IMR-90 (cell line): ENCODE data around the gene TRPM3. TPM values are rescaled to one million over a fixed set of nuclear protein-coding genes. Genes with fewer than 3 reads are reported as not detected.
A peak's percentile ranks its signal among the peaks of the same experiment; 100 is the strongest.

Experiments used
- ATAC-seq: fragments of 200-7000 bp; cut with Tn5 transposase; 2 replicates; pipeline ENCODE4 v1.9.1; 2020; ENCODE audit warnings: low read depth, mild to moderate bottlenecking, moderate library complexity
- BruUV-seq: library from RNA; stranded (reverse); fragments of 400-500 nt; replicated peaks from 2 replicates; lab custom pipeline; 2021; lab: Mats Ljungman, UMichigan
- CTCF ChIA-PET: fragments of 300-600 bp; formaldehyde crosslinking; extraction: SDS; loops from one replicate; lab custom pipeline; 2021; ENCODE audit warnings: antibody characterized with exemption; lab: Yijun Ruan, JAX
- POLR2A ChIA-PET: fragments of 300-600 bp; sonication (Branson Sonifier 250); formaldehyde crosslinking; loops from one replicate; lab custom pipeline; 2022; ENCODE audit warnings: antibody characterized with exemption; ENCODE audit not compliant: unreplicated experiment; lab: Charles Lee
- DNase-seq: peaks from one replicate; pipeline ENCODE4 v3.0.0; 2013
- H2AFZ ChIP-seq: replicated peaks from 2 replicates; pipeline ENCODE3; 2013; ENCODE audit warnings: low read length, mild to moderate bottlenecking; ENCODE audit not compliant: poor library complexity
- H2AK5ac ChIP-seq: 2 replicates; pipeline ENCODE4 v1.6.1; 2013; ENCODE audit warnings: low read depth, low read length, inconsistent platforms
- H2AK9ac ChIP-seq: replicated peaks from 2 replicates; pipeline ENCODE3; 2013; ENCODE audit warnings: mild to moderate bottlenecking, low read depth, low read length, moderate library complexity; ENCODE audit not compliant: poor library complexity
- H2BK120ac ChIP-seq: 2 replicates; pipeline ENCODE4 v1.6.1; 2013; ENCODE audit warnings: low read depth, low read length, inconsistent platforms
- H2BK15ac ChIP-seq: 3 replicates; pipeline ENCODE4 v1.6.1; 2013; ENCODE audit warnings: low read depth, low read length, inconsistent platforms
- H2BK20ac ChIP-seq: 2 replicates; pipeline ENCODE4 v1.6.1; 2013; ENCODE audit warnings: low read depth, mild to moderate bottlenecking, inconsistent platforms, low read length, moderate library complexity
- H2BK5ac ChIP-seq: 2 replicates; pipeline ENCODE4 v1.6.1; 2013; ENCODE audit warnings: mild to moderate bottlenecking, low read depth, low read length, inconsistent platforms; ENCODE audit not compliant: poor library complexity, severe bottlenecking
- H3K14ac ChIP-seq: replicated peaks from 2 replicates; pipeline ENCODE4 v1.6.1; 2013; ENCODE audit warnings: low read depth, low read length, inconsistent platforms
- H3K18ac ChIP-seq: 2 replicates; pipeline ENCODE4 v1.6.1; 2013; ENCODE audit warnings: low read depth, low read length, control low read depth
- H3K23ac ChIP-seq: 2 replicates; pipeline ENCODE4 v1.6.1; 2013; ENCODE audit warnings: low read depth, low read length, inconsistent platforms
- H3K27ac ChIP-seq: 2 replicates; pipeline ENCODE4 v1.5.1; 2013; ENCODE audit warnings: mild to moderate bottlenecking, control low read depth, low read length; ENCODE audit not compliant: insufficient read depth
- H3K27me3 ChIP-seq: 2 replicates; pipeline ENCODE4 v1.6.1; 2013; ENCODE audit warnings: low read length; ENCODE audit not compliant: control insufficient read depth, insufficient read depth
- H3K36me3 ChIP-seq: 2 replicates; pipeline ENCODE4 v1.6.1; 2013; ENCODE audit warnings: low read length, mixed read lengths; ENCODE audit not compliant: control insufficient read depth, insufficient read depth
- H3K4ac ChIP-seq: 2 replicates; pipeline ENCODE4 v1.6.1; 2013; ENCODE audit warnings: low read depth, low read length, inconsistent platforms
- H3K4me1 ChIP-seq: 2 replicates; pipeline ENCODE4 v1.6.1; 2013; ENCODE audit warnings: low read length, mixed read lengths; ENCODE audit not compliant: control insufficient read depth, insufficient read depth
- H3K4me2 ChIP-seq: 2 replicates; pipeline ENCODE4 v1.6.1; 2013; ENCODE audit warnings: low read depth, mild to moderate bottlenecking, control low read depth, low read length, moderate library complexity
- H3K4me3 ChIP-seq: 2 replicates; pipeline ENCODE4 v1.5.1; 2013; ENCODE audit warnings: low read depth, mild to moderate bottlenecking, control low read depth, low read length, moderate library complexity; ENCODE audit not compliant: insufficient read depth
- H3K56ac ChIP-seq: 2 replicates; pipeline ENCODE4 v1.6.1; 2013; ENCODE audit warnings: low read length, inconsistent platforms; ENCODE audit not compliant: insufficient read depth; ENCODE audit errors: extremely low read depth
- H3K79me1 ChIP-seq, 2 experiments: 2 replicates each; pipeline ENCODE4 v1.6.1; 2013; ENCODE audit warnings: low read length in 2 of 2, inconsistent platforms in 1 of 2, low read depth in 1 of 2
- H3K9ac ChIP-seq: 2 replicates; pipeline ENCODE4 v1.6.1; 2013; ENCODE audit warnings: low read depth, low read length, control low read depth
- H3K9me1 ChIP-seq: 2 replicates; pipeline ENCODE4 v1.6.1; 2013; ENCODE audit warnings: low read length, inconsistent platforms; ENCODE audit not compliant: insufficient read depth
- H3K9me3 ChIP-seq: 2 replicates; pipeline ENCODE4 v1.6.1; 2013; ENCODE audit warnings: low read length; ENCODE audit not compliant: control insufficient read depth, insufficient read depth
- H4K20me1 ChIP-seq: 2 replicates; pipeline ENCODE4 v1.6.1; 2013; ENCODE audit warnings: low read length, inconsistent platforms; ENCODE audit not compliant: insufficient read depth
- H4K5ac ChIP-seq: 2 replicates; pipeline ENCODE4 v1.6.1; 2013; ENCODE audit warnings: mild to moderate bottlenecking, low read depth, low read length, control low read depth
- H4K8ac ChIP-seq, 2 experiments: 2 replicates each; pipeline ENCODE4 v1.6.1; 2013; ENCODE audit warnings: low read depth in 2 of 2, low read length in 2 of 2, control low read depth in 1 of 2, inconsistent platforms in 1 of 2
- H4K91ac ChIP-seq: 2 replicates; pipeline ENCODE4 v1.6.1; 2013; ENCODE audit warnings: low read depth, low read length, inconsistent platforms; ENCODE audit not compliant: insufficient read depth
- RCOR1 ChIP-seq: IDR thresholded peaks from 2 replicates; pipeline ENCODE4 v1.6.1; 2012; ENCODE audit warnings: mild to moderate bottlenecking, low read length, improper control_type of control experiment; ENCODE audit not compliant: insufficient replicate concordance
- WGBS, 2 experiments: methylation state at CpG; one replicate each; pipeline versions ENCODE4 v1.1.5 to v1.1.7; 2013; ENCODE audit warnings: missing lambda C conversion rate in 2 of 2; ENCODE audit not compliant: insufficient read length in 1 of 2; ENCODE audit errors: extremely low coverage in 2 of 2; 5-methylcytosine and 5-hydroxymethylcytosine counted together
- dilution Hi-C: fragments of 300-500 bp; cut with HindIII; formaldehyde crosslinking; loops from one replicate; pipeline ENCODE4 v1.14.3; 2018; ENCODE audit warnings: low sequenced_read_pairs; ENCODE audit not compliant: unreplicated experiment
- in situ Hi-C: fragments of 300-500 bp; cut with MboI; formaldehyde crosslinking; loops from 3 replicates; pipeline ENCODE4 v1.14.3; 2019; ENCODE audit warnings: low sequenced_read_pairs, inconsistent platforms, mixed read lengths
- intact Hi-C: fragments of 100-400 bp; cut with micrococcal nuclease; formaldehyde crosslinking; loops from 2 replicates; pipeline ENCODE4 v1.10.0; 2022
- polyA plus RNA-seq, 3 experiments: library from polyadenylated mRNA; depleted of rRNA; stranded (reverse); fragments of >200 nt; gene quantifications; 2 replicates each; pipeline ENCODE4 v1.2.3, GENCODE V29; 2012; ENCODE audit warnings: low replicate concordance in 1 of 3
- total RNA-seq: library from RNA; depleted of rRNA; stranded (reverse); fragments of >200 nt; gene quantifications from 2 replicates; pipeline ENCODE4 v1.2.3, GENCODE V29; 2012
- TF ChIP-seq, protein P1 (sequence below): fragments of 150-350 bp; IDR thresholded peaks from 2 replicates; pipeline ENCODE4 v1.6.1; 2016; ENCODE audit warnings: low read depth, mild to moderate bottlenecking, low read length, moderate library complexity, borderline replicate concordance
- TF ChIP-seq, protein P2 (sequence below): conservative IDR thresholded peaks from 2 replicates; pipeline ENCODE4 v1.5.1; 2012; ENCODE audit warnings: mild to moderate bottlenecking, low read depth, low read length, improper control_type of control experiment

TRPM3 gene
- total and polyA plus RNA-seq, 2 of the 4 experiments (the other 2 are of a cell fraction), result not detected

DNA sequence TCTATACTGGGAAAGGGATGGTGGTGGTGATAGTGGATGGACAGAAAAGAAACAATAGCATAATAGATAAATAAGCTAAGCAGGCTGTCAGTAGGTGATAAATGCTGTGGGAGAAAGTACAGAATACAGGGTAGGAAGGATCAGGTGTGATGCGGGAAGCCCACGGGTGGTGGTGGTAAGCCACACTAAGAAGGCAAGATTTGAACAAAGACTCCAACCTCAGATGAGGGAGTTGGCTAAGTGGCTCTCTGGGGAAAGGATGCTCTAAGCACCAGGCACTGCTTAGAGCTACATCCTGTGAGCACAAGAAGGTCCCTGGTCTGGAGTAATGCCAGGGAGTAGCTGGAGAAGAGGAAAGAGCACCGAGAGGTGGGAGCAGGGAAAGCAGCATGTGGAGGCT lies 555.4 kb downstream of the TRPM3 start:
- Histone ChIP-seq H3K27me3 (no peaks in the 10 kb centered on the region), H3K9ac (no peak overlapping the region), H3K18ac (no peak overlapping the region; the same call in 1 of the 2 replicates), H2BK120ac (no peak overlapping the region), H3K4me3 (no peak overlapping the region), H4K5ac (no peak overlapping the region; the same call in 1 of the 2 replicates), H3K4me1 (peaks cover 24% of the 10 kb centered on the region), H3K23ac (no peak overlapping the region), H2AFZ (no peak overlapping the region), H3K79me1 (no peaks in the 10 kb centered on the region), H2BK15ac (no peak overlapping the region; the same call in 2 of the 3 replicates), H2AK5ac (peak overlapping the region; percentile 2; the same call in 1 of the 2 replicates), H3K56ac (no peak overlapping the region), H3K14ac (no peak overlapping the region), H4K20me1 (no peaks in the 10 kb centered on the region), H3K9me3 (no peaks in the 10 kb centered on the region), H4K8ac (no peak overlapping the region), H3K4me2 (no peak overlapping the region), H2BK20ac (peak overlapping the region; percentile 8; the same call in 1 of the 2 replicates), H2AK9ac (no peak overlapping the region), H3K9me1 (peaks cover 20% of the 10 kb centered on the region), H3K27ac (no peak overlapping the region), H4K91ac (0 out of 2 replicates have a peak overlapping the region, but pooled peaks have one; percentile 23), H2BK5ac (no peak overlapping the region), H3K4ac (no peak overlapping the region), H3K36me3 (no peaks in the 10 kb centered on the region)
- intact Hi-C loops (no loop called here), dilution Hi-C loops (no loop called here), in situ Hi-C loops (no loop called here)
- ChIA-PET POLR2A (no interaction called here), CTCF (no interaction called here)
- TF ChIP-seq, protein P1, sequence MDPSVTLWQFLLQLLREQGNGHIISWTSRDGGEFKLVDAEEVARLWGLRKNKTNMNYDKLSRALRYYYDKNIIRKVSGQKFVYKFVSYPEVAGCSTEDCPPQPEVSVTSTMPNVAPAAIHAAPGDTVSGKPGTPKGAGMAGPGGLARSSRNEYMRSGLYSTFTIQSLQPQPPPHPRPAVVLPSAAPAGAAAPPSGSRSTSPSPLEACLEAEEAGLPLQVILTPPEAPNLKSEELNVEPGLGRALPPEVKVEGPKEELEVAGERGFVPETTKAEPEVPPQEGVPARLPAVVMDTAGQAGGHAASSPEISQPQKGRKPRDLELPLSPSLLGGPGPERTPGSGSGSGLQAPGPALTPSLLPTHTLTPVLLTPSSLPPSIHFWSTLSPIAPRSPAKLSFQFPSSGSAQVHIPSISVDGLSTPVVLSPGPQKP, result no peak
- no peak for TF ChIP-seq RCOR1
- TF ChIP-seq, protein P2, sequence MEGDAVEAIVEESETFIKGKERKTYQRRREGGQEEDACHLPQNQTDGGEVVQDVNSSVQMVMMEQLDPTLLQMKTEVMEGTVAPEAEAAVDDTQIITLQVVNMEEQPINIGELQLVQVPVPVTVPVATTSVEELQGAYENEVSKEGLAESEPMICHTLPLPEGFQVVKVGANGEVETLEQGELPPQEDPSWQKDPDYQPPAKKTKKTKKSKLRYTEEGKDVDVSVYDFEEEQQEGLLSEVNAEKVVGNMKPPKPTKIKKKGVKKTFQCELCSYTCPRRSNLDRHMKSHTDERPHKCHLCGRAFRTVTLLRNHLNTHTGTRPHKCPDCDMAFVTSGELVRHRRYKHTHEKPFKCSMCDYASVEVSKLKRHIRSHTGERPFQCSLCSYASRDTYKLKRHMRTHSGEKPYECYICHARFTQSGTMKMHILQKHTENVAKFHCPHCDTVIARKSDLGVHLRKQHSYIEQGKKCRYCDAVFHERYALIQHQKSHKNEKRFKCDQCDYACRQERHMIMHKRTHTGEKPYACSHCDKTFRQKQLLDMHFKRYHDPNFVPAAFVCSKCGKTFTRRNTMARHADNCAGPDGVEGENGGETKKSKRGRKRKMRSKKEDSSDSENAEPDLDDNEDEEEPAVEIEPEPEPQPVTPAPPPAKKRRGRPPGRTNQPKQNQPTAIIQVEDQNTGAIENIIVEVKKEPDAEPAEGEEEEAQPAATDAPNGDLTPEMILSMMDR, result no peak
- ATAC-seq (no peak), DNase-seq (no peak)
- BruUV-seq, result no TSS peak
- WGBS, 2 experiments, result no CpG with 5 or more reads among the region's 3 CpGs
